NCI-H510A (cell line): Measurements from ENCODE around the gene CARS2.
A peak's percentile ranks its signal among the peaks of the same experiment; 100 is the strongest.

ENCODE experiments used
- DNase-seq: peaks from one replicate; lab custom pipeline; 2025; lab: John Stamatoyannopoulos, UW

CARS2 gene

GRCh38 chr13:110652231-110652730, 53.6 kb downstream of the CARS2 start:
- no peak for DNase-seq

GRCh38 chr13:110651726-110652230, 54.1 kb downstream of the CARS2 start:
- DNase-seq, result no peak

- DNase-seq, result no peak
Observed at GRCh38 chr13:110651271-110651670, 54.6 kb downstream of the CARS2 start.

- no peak for DNase-seq
Observed at GRCh38 chr13:110650436-110650835, 55.5 kb downstream of the CARS2 start.

- no peak for DNase-seq
Observed at GRCh38 chr13:110649551-110649950, 56.4 kb downstream of the CARS2 start.

- DNase-seq, result no peak
Observed at GRCh38 chr13:110648848-110649421, 57.0 kb downstream of the CARS2 start.

GRCh38 chr13:110648146-110648819, 57.6 kb downstream of the CARS2 start:
- no peak for DNase-seq

GRCh38 chr13:110647365-110647737, 58.6 kb downstream of the CARS2 start:
- no peak for DNase-seq

- DNase-seq, result no peak
Observed at GRCh38 chr13:110646442-110647364, 59.2 kb downstream of the CARS2 start.

- no peak for DNase-seq
Observed at GRCh38 chr13:110645750-110646149, 60.2 kb downstream of the CARS2 start.

GRCh38 chr13:110644892-110645521, 60.9 kb downstream of the CARS2 start:
- DNase-seq, result peak; percentile 87

GRCh38 chr13:110643768-110644421, 62.0 kb downstream of the CARS2 start:
- DNase-seq, result no peak

GRCh38 chr13:110643324-110643723, 62.6 kb downstream of the CARS2 start:
- DNase-seq, result no peak

- no peak for DNase-seq
Observed at GRCh38 chr13:110642291-110642981, 63.5 kb downstream of the CARS2 start.

- peak; percentile 57 for DNase-seq
Observed at GRCh38 chr13:110641055-110642015, 64.6 kb downstream of the CARS2 start.

GRCh38 chr13:110640591-110641029, 65.3 kb downstream of the CARS2 start:
- no peak for DNase-seq

- no peak for DNase-seq
Observed at GRCh38 chr13:110639935-110640334, 66.0 kb downstream of the CARS2 start.

GRCh38 chr13:110638814-110639806, 66.8 kb downstream of the CARS2 start:
- DNase-seq, result no peak
